Parathyroid adenoma (tissue), 2 donors: ENCODE measurements around the gene ANKRD53.

Experiments used
- H2AFZ ChIP-seq: fragments of 300-600 bp; sonication (generic); one replicate; pipeline ENCODE4 v1.7.0; 2017; ENCODE audit warnings: antibody characterized with exemption, mild to moderate bottlenecking
- H3K27ac ChIP-seq: fragments of 300-600 bp; sonication (generic); one replicate; pipeline ENCODE4 v1.7.0; 2017
- H3K27me3 ChIP-seq: fragments of 300-600 bp; sonication (generic); one replicate; pipeline ENCODE4 v1.7.0; 2017; ENCODE audit warnings: low read length; ENCODE audit not compliant: control insufficient read depth, insufficient read depth
- H3K36me3 ChIP-seq: fragments of 300-600 bp; sonication (generic); one replicate; pipeline ENCODE4 v1.7.0; 2017; ENCODE audit warnings: low read length; ENCODE audit not compliant: control insufficient read depth, insufficient read depth
- H3K4me1 ChIP-seq: fragments of 300-600 bp; sonication (generic); one replicate; pipeline ENCODE4 v1.7.0; 2017; ENCODE audit warnings: control low read depth
- H3K4me2 ChIP-seq: fragments of 300-600 bp; sonication (generic); one replicate; pipeline ENCODE4 v1.7.0; 2017; ENCODE audit warnings: low read length
- H3K4me3 ChIP-seq: fragments of 300-600 bp; sonication (generic); one replicate; pipeline ENCODE4 v1.7.0; 2017; ENCODE audit warnings: low read depth, low read length
- H3K79me2 ChIP-seq: fragments of 300-600 bp; sonication (generic); one replicate; pipeline ENCODE4 v1.7.0; 2017; ENCODE audit warnings: control low read depth
- H3K9ac ChIP-seq: fragments of 300-600 bp; sonication (generic); one replicate; pipeline ENCODE4 v1.7.0; 2017; ENCODE audit warnings: mild to moderate bottlenecking
- H3K9me3 ChIP-seq: fragments of 300-600 bp; sonication (generic); one replicate; pipeline ENCODE4 v1.7.0; 2017; ENCODE audit warnings: low read length; ENCODE audit not compliant: control insufficient read depth
- CTCF ChIP-seq: fragments of 300-600 bp; sonication (generic); IDR thresholded peaks from one replicate; pipeline ENCODE4 v1.7.0; 2017; ENCODE audit warnings: antibody characterized with exemption, mild to moderate bottlenecking
- donor health status: primary hyperparathyroidism.

The ANKRD53 gene

GRCh38 chr2:70949086-70949485 is 29.3 kb upstream of the ANKRD53 start:
- Histone ChIP-seq H3K4me1 (no peaks in the 10 kb centered on the region), H3K9me3 (no peaks in the 10 kb centered on the region), H3K27me3 (no peaks in the 10 kb centered on the region), H2AFZ (no peak overlapping the region), H3K4me2 (no peak overlapping the region), H3K36me3 (no peaks in the 10 kb centered on the region), H3K4me3 (no peak overlapping the region), H3K9ac (no peak overlapping the region), H3K27ac (no peak overlapping the region), H3K79me2 (no peaks in the 10 kb centered on the region)
- TF ChIP-seq CTCF = no peak

GRCh38 chr2:70954886-70955285 is 23.5 kb upstream of the ANKRD53 start:
- Histone ChIP-seq H3K27ac (no peak overlapping the region), H2AFZ (no peak overlapping the region), H3K27me3 (no peaks in the 10 kb centered on the region), H3K36me3 (no peaks in the 10 kb centered on the region), H3K79me2 (no peaks in the 10 kb centered on the region), H3K4me2 (no peak overlapping the region), H3K4me3 (no peak overlapping the region), H3K9ac (no peak overlapping the region), H3K4me1 (no peaks in the 10 kb centered on the region), H3K9me3 (no peaks in the 10 kb centered on the region)
- no peak for TF ChIP-seq CTCF

- Histone ChIP-seq H3K4me3 (no peak overlapping the region), H3K27ac (no peak overlapping the region), H3K36me3 (no peaks in the 10 kb centered on the region), H3K27me3 (no peaks in the 10 kb centered on the region), H3K79me2 (no peaks in the 10 kb centered on the region), H3K4me2 (no peak overlapping the region), H3K4me1 (no peaks in the 10 kb centered on the region), H2AFZ (no peak overlapping the region), H3K9me3 (no peaks in the 10 kb centered on the region), H3K9ac (no peak overlapping the region)
- no peak for TF ChIP-seq CTCF
Measured at GRCh38 chr2:70956141-70956540, 22.3 kb upstream of the ANKRD53 start.

- Histone ChIP-seq H3K9me3 (no peaks in the 10 kb centered on the region), H3K36me3 (no peaks in the 10 kb centered on the region), H3K79me2 (no peaks in the 10 kb centered on the region), H3K9ac (no peak overlapping the region), H2AFZ (no peak overlapping the region), H3K4me2 (no peak overlapping the region), H3K4me1 (no peaks in the 10 kb centered on the region), H3K27ac (no peak overlapping the region), H3K4me3 (no peak overlapping the region), H3K27me3 (no peaks in the 10 kb centered on the region)
- TF ChIP-seq CTCF = no peak
Measured at GRCh38 chr2:70957798-70958197, 20.6 kb upstream of the ANKRD53 start.

- no peak for TF ChIP-seq CTCF
Measured at GRCh38 chr2:70958759-70959158, 19.7 kb upstream of the ANKRD53 start.

More at GRCh38 chr2:70958759-70959158, 19.7 kb upstream of the ANKRD53 start:
- Histone ChIP-seq H3K27me3 (no peaks in the 10 kb centered on the region), H3K4me3 (no peak overlapping the region), H3K9ac (no peak overlapping the region), H3K36me3 (no peaks in the 10 kb centered on the region), H3K4me2 (no peak overlapping the region), H2AFZ (no peak overlapping the region), H3K9me3 (no peaks in the 10 kb centered on the region), H3K27ac (no peak overlapping the region), H3K4me1 (no peaks in the 10 kb centered on the region), H3K79me2 (no peaks in the 10 kb centered on the region)
